ENCODE data around the gene OTOG.

- TF ChIP-seq EZH2 (IDR thresholded peaks at IDR 0.05; ENCODE audit: insufficient read depth, poor library complexity, severe bottlenecking) = no peak
- TF ChIP-seq EZH2phosphoT487 (IDR thresholded peaks at IDR 0.05; ENCODE audit: insufficient read depth, low read depth) = no peak
Observed at GRCh38 chr11:17572791-17573460, 25.9 kb downstream of the OTOG start.

Data from GM23248 (cell line).